ENCODE data around the gene TBC1D5.

Gene TBC1D5

DNA sequence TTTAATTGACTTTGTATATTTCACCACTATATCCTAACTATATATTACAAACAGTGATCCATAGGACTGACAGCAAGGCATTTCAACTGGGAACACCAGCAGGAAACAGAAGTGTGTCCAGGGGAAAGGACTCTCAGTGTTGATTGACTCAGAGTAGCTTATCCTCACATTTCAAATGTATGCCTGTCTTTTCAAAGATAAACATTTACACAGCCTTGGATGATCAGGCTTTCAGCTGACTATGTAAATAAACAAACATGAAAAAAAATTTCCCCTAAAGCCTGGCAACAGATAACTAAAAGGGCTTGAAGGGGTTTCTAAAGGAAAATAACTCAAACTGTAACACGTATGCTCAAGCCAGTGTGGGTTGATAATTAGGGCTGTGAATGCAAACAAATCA lies 321.8 kb downstream of the TBC1D5 start:
- TF ChIP-seq CTCF (conservative IDR thresholded peaks at IDR 0.05; ENCODE audit: low read length) (no peak), EZH2phosphoT487 (IDR thresholded peaks at IDR 0.05; ENCODE audit: borderline replicate concordance) (no peak)
- Histone ChIP-seq H3K4me2 (ENCODE audit: low read depth, low read length, poor library complexity, severe bottlenecking) (no peak overlapping the region), H3F3A (ENCODE audit: low read depth) (no peaks in the 10 kb centered on the region), H3K9me3 (ENCODE audit: insufficient read depth, low read depth, low read length) (no peaks in the 10 kb centered on the region), H2AFZ (ENCODE audit: low read length) (no peak overlapping the region), H3K4me3 (ENCODE audit: low read length, poor library complexity, severe bottlenecking) (no peak overlapping the region), H4K20me1 (ENCODE audit: insufficient read depth, low read length, poor library complexity, severe bottlenecking) (no peaks in the 10 kb centered on the region), H3K79me2 (ENCODE audit: insufficient read depth, low read length) (no peaks in the 10 kb centered on the region), H3K36me3 (ENCODE audit: insufficient read depth, low read length) (no peaks in the 10 kb centered on the region), H3K27me3 (ENCODE audit: insufficient read depth, low read length, poor library complexity, severe bottlenecking) (no peaks in the 10 kb centered on the region), H3K4me1 (ENCODE audit: insufficient read depth, low read length, poor library complexity, severe bottlenecking) (no peaks in the 10 kb centered on the region), H3K9me2 (replicated peaks; ENCODE audit: low read depth, low read length) (no peaks in the 10 kb centered on the region), H3K9ac (ENCODE audit: low read depth, low read length, poor library complexity, severe bottlenecking) (no peak overlapping the region)

- H3K36me3 ChIP-seq (ENCODE audit: insufficient read depth, low read length) = no peaks in the 10 kb centered on the region
- H3K4me2 ChIP-seq (ENCODE audit: low read depth, low read length, poor library complexity, severe bottlenecking) = no peak overlapping the region
- H4K20me1 ChIP-seq (ENCODE audit: insufficient read depth, low read length, poor library complexity, severe bottlenecking) = no peaks in the 10 kb centered on the region
- no peak overlapping the region for H3K4me3 ChIP-seq (ENCODE audit: low read length, poor library complexity, severe bottlenecking)
- H3K9me2 ChIP-seq (replicated peaks; ENCODE audit: low read depth, low read length) = no peaks in the 10 kb centered on the region
- no peak overlapping the region for H3K9ac ChIP-seq (ENCODE audit: low read depth, low read length, poor library complexity, severe bottlenecking)
- no peak for TF ChIP-seq EZH2phosphoT487 (IDR thresholded peaks at IDR 0.05; ENCODE audit: borderline replicate concordance)
- peak; percentile 83 for TF ChIP-seq CTCF (conservative IDR thresholded peaks at IDR 0.05; ENCODE audit: low read length)
- no peak overlapping the region for H2AFZ ChIP-seq (ENCODE audit: low read length)
- H3K79me2 ChIP-seq (ENCODE audit: insufficient read depth, low read length) = no peaks in the 10 kb centered on the region
- H3K4me1 ChIP-seq (ENCODE audit: insufficient read depth, low read length, poor library complexity, severe bottlenecking) = no peaks in the 10 kb centered on the region
- H3K9me3 ChIP-seq (ENCODE audit: insufficient read depth, low read depth, low read length) = no peaks in the 10 kb centered on the region
- H3F3A ChIP-seq (ENCODE audit: low read depth) = no peaks in the 10 kb centered on the region
- H3K27me3 ChIP-seq (ENCODE audit: insufficient read depth, low read length, poor library complexity, severe bottlenecking) = no peaks in the 10 kb centered on the region
Measured at GRCh38 chr3:17412950-17413530, 329.4 kb downstream of the TBC1D5 start.

DNA sequence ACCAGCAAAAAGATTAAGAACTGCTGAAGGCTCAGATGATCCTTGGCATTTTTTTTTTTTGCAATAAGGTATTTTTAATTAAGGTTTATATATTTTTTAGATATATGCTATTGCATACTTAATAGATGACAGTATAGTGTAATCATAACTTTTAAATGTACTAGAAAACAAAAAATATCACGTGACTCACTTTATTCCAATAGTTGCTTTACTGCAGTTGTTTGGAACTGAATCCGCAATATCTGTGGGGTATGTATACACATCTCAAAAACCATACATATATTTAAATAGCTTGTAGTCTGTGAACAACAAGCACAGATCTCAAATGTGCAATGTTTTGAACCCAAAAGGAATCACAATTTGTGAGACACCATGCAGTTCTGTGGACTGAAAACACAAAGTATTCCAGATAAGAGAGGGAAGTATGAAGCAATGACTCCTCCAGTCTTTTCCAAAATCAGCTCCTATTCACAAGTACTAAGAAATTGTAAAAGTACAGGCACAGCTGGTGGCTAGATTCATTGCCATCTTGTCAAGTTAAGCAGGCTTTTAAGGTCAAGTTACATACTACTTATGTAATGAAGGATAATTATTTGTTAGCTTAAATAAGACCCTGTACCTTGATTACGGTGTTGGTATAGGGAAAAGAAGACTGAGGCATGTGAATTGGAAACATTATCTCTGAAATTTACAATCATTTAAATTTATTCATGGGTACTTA lies 331.1 kb downstream of the TBC1D5 start:
- H3K27me3 ChIP-seq (ENCODE audit: insufficient read depth, low read length, poor library complexity, severe bottlenecking) = no peaks in the 10 kb centered on the region
- H3K79me2 ChIP-seq (ENCODE audit: insufficient read depth, low read length) = no peaks in the 10 kb centered on the region
- H3K36me3 ChIP-seq (ENCODE audit: insufficient read depth, low read length) = no peaks in the 10 kb centered on the region
- no peaks in the 10 kb centered on the region for H3K4me1 ChIP-seq (ENCODE audit: insufficient read depth, low read length, poor library complexity, severe bottlenecking)
- no peak overlapping the region for H3K9ac ChIP-seq (ENCODE audit: low read depth, low read length, poor library complexity, severe bottlenecking)
- no peaks in the 10 kb centered on the region for H3F3A ChIP-seq (ENCODE audit: low read depth)
- H3K9me2 ChIP-seq (replicated peaks; ENCODE audit: low read depth, low read length) = no peaks in the 10 kb centered on the region
- no peak for TF ChIP-seq CTCF (conservative IDR thresholded peaks at IDR 0.05; ENCODE audit: low read length)
- TF ChIP-seq EZH2phosphoT487 (IDR thresholded peaks at IDR 0.05; ENCODE audit: borderline replicate concordance) = no peak
- no peak overlapping the region for H2AFZ ChIP-seq (ENCODE audit: low read length)
- no peaks in the 10 kb centered on the region for H4K20me1 ChIP-seq (ENCODE audit: insufficient read depth, low read length, poor library complexity, severe bottlenecking)
- no peak overlapping the region for H3K4me2 ChIP-seq (ENCODE audit: low read depth, low read length, poor library complexity, severe bottlenecking)
- no peak overlapping the region for H3K4me3 ChIP-seq (ENCODE audit: low read length, poor library complexity, severe bottlenecking)
- H3K9me3 ChIP-seq (ENCODE audit: insufficient read depth, low read depth, low read length) = no peaks in the 10 kb centered on the region

All from Loucy (cell line).